Stomach (tissue), 9 donors: ENCODE results near the gene MSMP. TPM values are rescaled to one million over a fixed set of nuclear protein-coding genes. Genes with fewer than 3 reads are reported as not detected.
A peak's percentile ranks its signal among the peaks of the same experiment; 100 is the strongest.

Experiments
- DNase-seq, 2 donors: peaks; one replicate each; pipeline versions ENCODE4 v3.0.0 to v3.0.0-alpha.2; 2013 to 2019
- H3K27ac ChIP-seq, 5 donors: fragments of 200-600 bp in 4 of 5; sonication (generic) in 4 of 5; one replicate each; pipeline ENCODE4 v1.5.1; 2013 to 2019; ENCODE audit warnings: mild to moderate bottlenecking in 1 of 5, moderate library complexity in 1 of 5
- H3K27me3 ChIP-seq, 3 donors: fragments of 200-600 bp; sonication (generic); one replicate each; pipeline ENCODE4 v1.5.1; 2017 to 2019; ENCODE audit warnings: mixed run types in 1 of 3
- H3K36me3 ChIP-seq, 4 donors: fragments of 200-600 bp; sonication (generic); 1 replicate in 3 of 4; 2 replicates in 1 of 4; pipeline ENCODE4 v1.5.1; 2016 to 2019
- H3K4me1 ChIP-seq, 4 donors: fragments of 200-600 bp; sonication (generic); one replicate each; pipeline ENCODE4 v1.5.1; 2016 to 2019
- H3K4me3 ChIP-seq, 4 donors: fragments of 200-600 bp; sonication (generic) in 3 of 4; one replicate each; pipeline ENCODE4 v1.5.1; 2016 to 2019; ENCODE audit warnings: mild to moderate bottlenecking in 1 of 4
- H3K9me3 ChIP-seq, 4 donors: fragments of 200-600 bp; sonication (generic); one replicate each; pipeline ENCODE4 v1.5.1; 2016 to 2019
- EP300 ChIP-seq: sonication (generic); formaldehyde crosslinking; IDR thresholded peaks from one replicate; pipeline ENCODE4 v1.6.1; 2017; ENCODE audit warnings: antibody characterized with exemption
- POLR2A ChIP-seq, 4 donors: fragments of 450-650 bp; IDR thresholded peaks; one replicate each; pipeline ENCODE4 v1.6.1; 2016; ENCODE audit warnings: antibody characterized with exemption in 4 of 4, control low read depth in 2 of 4, mild to moderate bottlenecking in 1 of 4, moderate library complexity in 1 of 4
- POLR2AphosphoS5 ChIP-seq, 3 donors: sonication (generic); formaldehyde crosslinking; IDR thresholded peaks; one replicate each; pipeline ENCODE4 v1.6.1; 2016; ENCODE audit warnings: antibody characterized with exemption in 3 of 3
- WGBS, 5 donors: extraction: QIAGEN DNeasy Blood & Tissue Kit in 3 of 5; methylation state at CpG; one replicate each; pipeline versions ENCODE4 v1.1.5 to v1.1.7; 2013 to 2018; 5-methylcytosine and 5-hydroxymethylcytosine counted together
- intact Hi-C: fragments of 100-400 bp; cut with DNase I; formaldehyde crosslinking; loops from one replicate; pipeline ENCODE4 v1.15.1; 2023; ENCODE audit warnings: low total_unique reads
- polyA plus RNA-seq, 3 donors: library from polyadenylated mRNA; stranded (reverse); fragments of 200-250 nt; gene quantifications; one replicate each; pipeline ENCODE4 v1.2.3, GENCODE V29; 2013
- total RNA-seq, 5 donors: library from RNA; depleted of rRNA; stranded (reverse); fragments of >200 nt; gene quantifications; one replicate each; pipeline versions ENCODE4 v1.1.0 to v1.2.3, GENCODE V29; 2014 to 2016
- TF ChIP-seq, protein P1 (sequence below), 7 experiments: fragments of 450-650 bp in 4 of 7; fragments of 200-600 bp in 3 of 7; sonication (generic) in 3 of 7; IDR thresholded peaks; one replicate each; pipeline ENCODE4 v1.5.1; 2016 to 2019; ENCODE audit warnings: antibody characterized with exemption in 7 of 7, control low read depth in 2 of 7, mild to moderate bottlenecking in 1 of 7
- donor health status: healthy with polysubstance abuse.
- donor health status: Bipolar disorder and iron deficiency.
- donor health status: healthy.

MSMP gene
- total and polyA plus RNA-seq, 8 donors, result 0.35 TPM; not detected in 7

DNA sequence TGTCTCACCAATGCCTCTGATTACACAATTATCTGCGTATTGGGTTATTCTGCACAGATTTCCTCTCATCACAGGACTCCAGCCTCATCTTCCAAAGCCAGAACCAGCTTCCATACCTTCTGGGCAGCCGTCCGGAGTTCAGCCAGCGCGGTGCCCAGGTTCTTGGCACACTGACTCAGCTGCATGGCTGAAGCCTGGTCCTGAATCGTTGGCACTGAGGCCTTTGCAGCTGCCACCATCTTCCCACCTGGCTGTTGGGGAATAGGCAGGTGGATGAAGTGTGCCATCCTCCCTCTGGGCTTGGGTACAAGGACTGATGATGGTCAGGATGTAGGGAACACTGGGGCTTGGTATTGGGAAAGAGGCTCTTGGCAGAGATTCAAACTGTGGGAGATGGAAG lies 40.0 kb downstream of the MSMP start:
- Histone ChIP-seq H3K9me3 (no peaks in the 10 kb centered on the region), H3K36me3 (peaks cover 96 to 100% (median 100%) of the 10 kb centered on the region in 4 donors), H3K4me1 (peaks cover 0 to 4% (median 0%) of the 10 kb centered on the region in 4 donors), H3K4me3 (no peak overlapping the region), H3K27ac (peak overlapping the region in 2 of 5 donors; percentile 43 to 72), H3K27me3 (no peaks in the 10 kb centered on the region)
- intact Hi-C loops, result no loop called here
- TF ChIP-seq EP300, result no peak
- TF ChIP-seq, protein P1, sequence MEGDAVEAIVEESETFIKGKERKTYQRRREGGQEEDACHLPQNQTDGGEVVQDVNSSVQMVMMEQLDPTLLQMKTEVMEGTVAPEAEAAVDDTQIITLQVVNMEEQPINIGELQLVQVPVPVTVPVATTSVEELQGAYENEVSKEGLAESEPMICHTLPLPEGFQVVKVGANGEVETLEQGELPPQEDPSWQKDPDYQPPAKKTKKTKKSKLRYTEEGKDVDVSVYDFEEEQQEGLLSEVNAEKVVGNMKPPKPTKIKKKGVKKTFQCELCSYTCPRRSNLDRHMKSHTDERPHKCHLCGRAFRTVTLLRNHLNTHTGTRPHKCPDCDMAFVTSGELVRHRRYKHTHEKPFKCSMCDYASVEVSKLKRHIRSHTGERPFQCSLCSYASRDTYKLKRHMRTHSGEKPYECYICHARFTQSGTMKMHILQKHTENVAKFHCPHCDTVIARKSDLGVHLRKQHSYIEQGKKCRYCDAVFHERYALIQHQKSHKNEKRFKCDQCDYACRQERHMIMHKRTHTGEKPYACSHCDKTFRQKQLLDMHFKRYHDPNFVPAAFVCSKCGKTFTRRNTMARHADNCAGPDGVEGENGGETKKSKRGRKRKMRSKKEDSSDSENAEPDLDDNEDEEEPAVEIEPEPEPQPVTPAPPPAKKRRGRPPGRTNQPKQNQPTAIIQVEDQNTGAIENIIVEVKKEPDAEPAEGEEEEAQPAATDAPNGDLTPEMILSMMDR (IDR thresholded peaks at IDR 0.05), result no peak
- TF ChIP-seq POLR2AphosphoS5 (IDR thresholded peaks at IDR 0.05), result no peak
- TF ChIP-seq POLR2A (IDR thresholded peaks at IDR 0.05), result no peak
- DNase-seq, result no peak
- 88 to 94% (median 91%) methylated on average over 6 of the region's 6 CpGs for WGBS, 5 donors

DNA sequence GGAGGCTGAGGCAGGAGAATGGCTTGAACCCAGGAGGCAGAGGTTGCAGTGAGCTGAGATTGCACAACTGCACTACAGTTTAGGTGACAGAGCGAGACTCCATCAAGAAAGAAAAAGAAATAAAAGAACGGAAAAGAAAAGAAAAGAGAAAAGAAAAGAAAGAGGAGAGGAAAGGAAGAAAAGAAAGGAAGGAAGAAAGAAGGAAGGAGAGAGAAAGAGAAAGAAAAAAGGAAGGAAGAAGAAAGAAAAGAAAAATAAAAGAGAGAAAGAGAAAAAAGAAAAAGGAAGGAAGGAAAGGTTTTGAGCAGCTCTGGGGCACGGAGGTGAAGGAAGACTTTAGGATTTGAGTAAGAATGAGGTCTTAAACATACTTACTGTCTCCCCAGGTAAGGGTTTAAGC lies 40.5 kb downstream of the MSMP start:
- Histone ChIP-seq H3K4me1 (peaks cover 0 to 4% (median 0%) of the 10 kb centered on the region in 4 donors), H3K36me3 (peaks cover 96 to 100% (median 100%) of the 10 kb centered on the region in 4 donors), H3K27ac (peak overlapping the region in 2 of 5 donors; percentile 43 to 72), H3K27me3 (no peaks in the 10 kb centered on the region), H3K4me3 (no peak overlapping the region), H3K9me3 (no peaks in the 10 kb centered on the region)
- no peak for TF ChIP-seq POLR2A (IDR thresholded peaks at IDR 0.05)
- TF ChIP-seq EP300, result no peak
- TF ChIP-seq, protein P1 (IDR thresholded peaks at IDR 0.05), result no peak
- no peak for TF ChIP-seq POLR2AphosphoS5 (IDR thresholded peaks at IDR 0.05)
- DNase-seq, result no peak
- intact Hi-C loops, result no loop called here
- WGBS, 5 donors, result 79 to 100% (median 93%) methylated on average over 3 of the region's 3 CpGs

DNA sequence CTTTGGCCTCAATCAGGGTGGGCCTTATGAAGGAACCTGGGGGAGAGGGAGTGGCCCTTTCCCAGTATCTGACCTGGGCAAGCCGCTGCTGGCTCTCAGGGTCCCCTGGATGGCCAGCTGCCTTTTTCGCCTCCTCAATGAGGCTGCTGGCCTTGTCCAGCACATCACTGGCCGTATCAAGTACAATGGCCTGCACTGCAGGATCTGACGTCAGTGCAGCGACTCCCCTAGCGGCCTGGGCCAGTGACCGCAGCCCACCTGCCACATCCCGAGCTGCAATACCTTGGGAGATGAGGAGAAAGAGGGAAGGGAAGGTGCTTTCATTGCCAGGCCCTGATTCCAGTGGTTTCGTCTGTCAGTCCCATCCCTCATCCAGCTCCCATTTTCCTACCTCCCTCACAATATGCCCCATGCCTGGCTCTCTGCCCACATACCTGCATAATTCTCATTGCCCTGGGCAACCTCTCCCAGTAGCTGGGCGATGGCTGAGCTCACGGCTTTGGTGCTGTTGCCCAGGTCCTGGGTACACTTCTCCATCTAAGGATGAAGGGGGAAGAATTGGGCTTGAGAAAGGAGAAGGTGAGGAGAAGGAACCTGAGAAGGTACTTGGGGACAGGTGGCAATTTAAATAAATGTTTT lies 41.2 kb downstream of the MSMP start:
- DNase-seq, result no peak
- Histone ChIP-seq H3K4me3 (no peak overlapping the region), H3K27ac (peak overlapping the region in 1 of 5 donors; percentile 72), H3K27me3 (no peaks in the 10 kb centered on the region), H3K4me1 (peaks cover 0 to 4% (median 0%) of the 10 kb centered on the region in 4 donors), H3K9me3 (no peaks in the 10 kb centered on the region), H3K36me3 (peaks cover 96 to 100% (median 100%) of the 10 kb centered on the region in 4 donors)
- TF ChIP-seq, protein P1 (IDR thresholded peaks at IDR 0.05), result no peak
- TF ChIP-seq POLR2A (IDR thresholded peaks at IDR 0.05) (no peak), POLR2AphosphoS5 (IDR thresholded peaks at IDR 0.05) (no peak), EP300 (no peak)
- intact Hi-C loops, result no loop called here
- 77 to 92% (median 85%) methylated on average over 10 to 11 of the region's 11 CpGs for WGBS, 5 donors

DNA sequence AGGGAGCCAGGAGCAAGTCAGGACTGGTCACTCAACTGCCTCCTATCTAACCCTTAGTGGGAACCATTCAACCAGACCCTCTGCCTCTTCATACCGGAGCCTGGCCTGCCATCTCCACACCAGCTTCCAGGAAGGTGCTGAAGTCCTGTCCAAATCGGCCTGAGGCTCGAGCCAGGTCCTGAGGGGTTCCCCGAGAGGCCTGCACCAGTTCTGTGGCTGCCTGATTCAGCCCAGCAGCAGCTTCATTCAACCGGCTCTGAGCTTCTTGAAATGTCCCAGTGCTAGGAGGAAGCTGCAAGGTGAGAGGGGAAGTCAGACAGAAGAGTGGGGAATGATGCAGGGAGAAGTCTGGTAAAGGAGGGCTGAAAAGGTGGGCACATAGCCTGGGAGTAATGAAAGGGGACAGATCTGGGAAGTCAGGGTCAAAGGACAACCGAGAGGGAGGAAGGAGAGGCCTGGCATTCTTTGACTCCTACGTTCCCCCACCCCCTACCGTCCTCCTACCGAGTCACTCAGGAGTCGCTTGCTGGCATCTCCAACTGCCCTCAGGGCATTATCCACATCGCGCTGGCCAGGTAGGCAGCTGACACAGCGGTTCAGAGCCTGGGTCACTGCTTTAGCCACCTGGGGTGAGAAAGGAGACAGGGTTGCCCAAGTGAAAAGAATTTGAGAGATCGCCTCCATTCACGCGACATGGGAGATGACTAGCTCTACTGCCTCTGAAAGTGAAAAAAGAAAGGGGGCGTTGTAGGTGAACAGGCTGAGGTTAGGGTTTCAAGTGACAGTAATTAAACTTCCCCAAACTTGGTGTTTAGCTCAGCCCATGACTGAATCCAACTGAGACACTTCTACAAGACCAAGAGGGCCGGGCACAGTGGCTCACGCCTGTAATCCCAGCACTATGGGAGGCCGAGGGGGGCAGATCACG lies 42.3 kb downstream of the MSMP start:
- Histone ChIP-seq H3K4me3 (no peak overlapping the region), H3K4me1 (peaks cover 0 to 4% (median 0%) of the 10 kb centered on the region in 4 donors), H3K9me3 (no peaks in the 10 kb centered on the region), H3K27ac (peak overlapping the region in 2 of 5 donors; percentile 6 to 72), H3K36me3 (peaks cover 96 to 100% (median 100%) of the 10 kb centered on the region in 4 donors), H3K27me3 (no peaks in the 10 kb centered on the region)
- WGBS, 5 donors, result 87 to 92% (median 88%) methylated on average over 20 to 21 of the region's 21 CpGs
- intact Hi-C loops, result no loop called here
- TF ChIP-seq POLR2AphosphoS5 (IDR thresholded peaks at IDR 0.05) (no peak), POLR2A (IDR thresholded peaks at IDR 0.05) (no peak), EP300 (no peak)
- TF ChIP-seq, protein P1 (IDR thresholded peaks at IDR 0.05), result no peak
- no peak for DNase-seq
